ENCODE results near the gene FGF23. TPM values are rescaled to one million over a fixed set of nuclear protein-coding genes. Genes with fewer than 3 reads are reported as not detected.

FGF23 gene
- total RNA-seq, 4 donors from 2014 or later, result not detected

DNA sequence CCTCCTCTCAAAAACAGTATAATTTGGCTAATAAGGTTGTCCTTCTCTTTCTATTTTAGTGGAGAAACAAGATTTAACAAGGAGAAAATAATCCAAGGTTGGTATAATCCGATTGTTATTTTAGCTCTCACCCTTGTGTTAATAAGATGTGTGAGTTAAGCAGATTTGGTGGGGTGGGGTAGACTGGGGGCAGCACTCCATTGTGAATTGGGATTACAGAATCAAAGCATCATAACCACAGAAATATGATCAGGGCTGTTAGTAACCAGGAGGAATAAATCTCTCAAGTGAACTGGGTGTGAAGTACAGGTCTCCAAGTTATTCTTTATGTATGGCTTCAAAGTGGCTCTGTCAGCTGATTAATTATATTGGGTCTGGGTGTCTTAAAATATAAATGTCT, 48.3 kb downstream of the FGF23 start:
- no peaks in the 10 kb centered on the region for H3K9me3 ChIP-seq
- H3K27ac ChIP-seq, result peak overlapping the region in 2 of 4 donors; percentile 17 to 44
- intact Hi-C loops (cut with DNase I; ENCODE audit: low total_unique reads), result no loop called here
- H3K36me3 ChIP-seq, result no peaks in the 10 kb centered on the region
- no peaks in the 10 kb centered on the region for H3K27me3 ChIP-seq
- in situ Hi-C loops (cut with MboI; ENCODE audit: low pct_ligation_motif_present in 1 of 4, low pct_unique_long_range_greater_than_20kb in 1 of 4, low sequenced_read_pairs in 3 of 4), result no loop called here
- peaks cover 0 to 27% (median 11%) of the 10 kb centered on the region in 4 donors for H3K4me1 ChIP-seq
- no peak for DNase-seq
- TF ChIP-seq POLR2AphosphoS5 (IDR thresholded peaks at IDR 0.05) (no peak), CTCF (IDR thresholded peaks at IDR 0.05) (no peak), POLR2A (IDR thresholded peaks at IDR 0.05) (no peak), EP300 (IDR thresholded peaks at IDR 0.05; ENCODE audit: low read depth) (no peak)
- H3K4me3 ChIP-seq, result no peak overlapping the region
- 46 to 77% methylated on average over 1 of the region's 1 CpG for WGBS, 2 donors (ENCODE audit: low coverage in 1 of 2)

DNA sequence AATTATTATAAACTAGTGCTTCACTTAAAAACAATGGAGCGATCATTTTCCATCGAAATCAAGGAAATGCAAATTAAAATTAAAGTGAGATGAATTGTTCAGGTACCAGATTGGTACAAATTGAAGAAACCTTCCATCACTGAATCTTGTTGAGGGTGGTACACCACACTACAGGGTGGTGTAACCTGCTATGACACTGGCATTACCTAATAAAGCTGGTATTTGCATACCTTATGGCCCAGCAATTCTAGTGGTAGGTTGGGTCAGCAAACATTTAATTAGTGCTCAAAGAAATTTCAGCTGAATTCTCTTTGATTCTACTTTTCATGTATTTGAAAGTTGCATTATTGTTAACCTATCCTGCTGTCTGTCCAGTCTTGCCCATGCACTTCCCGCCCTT, 49.3 kb downstream of the FGF23 start:
- WGBS, 2 donors (ENCODE audit: low coverage in 1 of 2), result 95 to 96% methylated on average over 3 of the region's 3 CpGs

DNA sequence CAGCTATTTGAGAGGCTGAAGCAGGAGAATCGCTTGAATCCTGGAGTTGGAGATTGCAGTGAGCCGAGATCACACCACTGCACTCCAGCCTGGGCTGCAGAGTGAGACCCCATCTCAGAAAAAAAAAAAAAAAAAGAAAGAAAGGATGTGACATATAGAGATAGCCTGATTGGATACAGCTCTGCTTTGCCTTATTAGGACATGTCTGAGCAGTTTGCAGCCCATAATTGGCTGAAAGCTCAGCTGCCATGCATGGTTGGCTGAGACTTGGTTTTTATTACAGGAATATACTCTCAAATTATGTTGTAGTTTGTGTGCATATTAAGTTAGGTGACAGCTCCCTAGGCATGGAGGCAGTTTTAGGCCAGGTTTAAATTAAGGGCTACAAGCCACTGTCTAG, 52.2 kb downstream of the FGF23 start:
- no peak for DNase-seq
- no peaks in the 10 kb centered on the region for H3K36me3 ChIP-seq
- WGBS, 2 donors (ENCODE audit: low coverage in 1 of 2), result 91% methylated on average over 2 of the region's 2 CpGs; no CpG with 5 or more reads in 1 of the 2 donors
- no peak overlapping the region for H3K4me3 ChIP-seq
- H3K27ac ChIP-seq, result no peak overlapping the region
- no peaks in the 10 kb centered on the region for H3K27me3 ChIP-seq
- H3K9me3 ChIP-seq, result no peaks in the 10 kb centered on the region
- H3K4me1 ChIP-seq, result peaks cover under 1 to 42% (median 17%) of the 10 kb centered on the region in 4 donors
- in situ Hi-C loops (cut with MboI; ENCODE audit: low pct_ligation_motif_present in 1 of 4, low pct_unique_long_range_greater_than_20kb in 1 of 4, low sequenced_read_pairs in 3 of 4) (no loop called here), intact Hi-C loops (cut with DNase I; ENCODE audit: low total_unique reads) (no loop called here)
- TF ChIP-seq CTCF (IDR thresholded peaks at IDR 0.05), result no peak
- TF ChIP-seq POLR2A (IDR thresholded peaks at IDR 0.05), result no peak

More for the DNA sequence above, 49.3 kb downstream of the FGF23 start:
- peaks cover 0 to 31% (median 15%) of the 10 kb centered on the region in 4 donors for H3K4me1 ChIP-seq
- peak overlapping the region in 1 of 4 donors; percentile 44 for H3K27ac ChIP-seq
- in situ Hi-C loops (cut with MboI; ENCODE audit: low pct_ligation_motif_present in 1 of 4, low pct_unique_long_range_greater_than_20kb in 1 of 4, low sequenced_read_pairs in 3 of 4), result no loop called here
- H3K36me3 ChIP-seq, result no peaks in the 10 kb centered on the region
- intact Hi-C loops (cut with DNase I; ENCODE audit: low total_unique reads), result no loop called here
- no peaks in the 10 kb centered on the region for H3K27me3 ChIP-seq
- H3K9me3 ChIP-seq, result no peaks in the 10 kb centered on the region
- H3K4me3 ChIP-seq, result no peak overlapping the region
- no peak for DNase-seq
- TF ChIP-seq EP300 (IDR thresholded peaks at IDR 0.05; ENCODE audit: low read depth), result no peak
- TF ChIP-seq POLR2AphosphoS5 (IDR thresholded peaks at IDR 0.05), result no peak
- no peak for TF ChIP-seq POLR2A (IDR thresholded peaks at IDR 0.05)
- no peak for TF ChIP-seq CTCF (IDR thresholded peaks at IDR 0.05)

DNA sequence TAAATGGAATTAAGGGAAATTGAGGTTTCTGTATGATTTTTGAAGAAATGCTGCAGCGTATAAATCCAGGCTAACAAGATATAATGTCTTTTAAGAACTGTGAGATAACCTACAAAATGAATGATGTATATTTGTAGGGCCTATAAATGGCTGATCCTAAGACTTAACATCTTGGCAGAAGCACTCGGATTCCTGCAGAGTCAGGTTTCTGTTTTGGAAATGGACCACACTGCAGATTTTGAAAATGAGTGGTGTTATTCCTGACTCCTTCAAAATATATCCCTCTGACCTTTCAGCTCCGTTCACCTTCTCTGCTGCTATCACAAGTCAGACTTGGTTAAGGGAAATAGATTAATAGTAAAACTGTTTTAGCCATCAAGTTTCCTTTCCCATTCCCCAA, 53.5 kb downstream of the FGF23 start:
- Histone ChIP-seq H3K27me3 (no peaks in the 10 kb centered on the region), H3K27ac (peak overlapping the region in 3 of 4 donors; percentile 3 to 21 (median 6)), H3K9me3 (no peaks in the 10 kb centered on the region), H3K4me1 (peaks cover 5 to 40% (median 20%) of the 10 kb centered on the region in 4 donors), H3K4me3 (no peak overlapping the region), H3K36me3 (no peaks in the 10 kb centered on the region)
- no peak for DNase-seq
- intact Hi-C loops (cut with DNase I; ENCODE audit: low total_unique reads), result no loop called here
- WGBS, 2 donors (ENCODE audit: low coverage in 1 of 2), result 60 to 76% methylated on average over 3 of the region's 3 CpGs
- TF ChIP-seq CTCF (IDR thresholded peaks at IDR 0.05) (no peak), EP300 (IDR thresholded peaks at IDR 0.05; ENCODE audit: low read depth) (no peak), POLR2AphosphoS5 (IDR thresholded peaks at IDR 0.05) (no peak), POLR2A (IDR thresholded peaks at IDR 0.05) (no peak)
- in situ Hi-C loops (cut with MboI; ENCODE audit: low pct_ligation_motif_present in 1 of 4, low pct_unique_long_range_greater_than_20kb in 1 of 4, low sequenced_read_pairs in 3 of 4), result no loop called here
